ENCODE results near the gene CDC42BPA.

GRCh38 chr1:227308367-227309336, 9.6 kb downstream of the CDC42BPA start:
- TF ChIP-seq CTCF (IDR thresholded peaks at IDR 0.05) (no peak), POLR2A (IDR thresholded peaks at IDR 0.05) (no peak)

Measured in testis (tissue), 2 donors.